ENCODE data around the gene CUX1. TPM values are rescaled to one million over a fixed set of nuclear protein-coding genes. Genes with fewer than 3 reads are reported as not detected.

Gene CUX1
- total RNA-seq, 1 experiment from 2014 or later, result 39.6 TPM

- intact Hi-C loops (cut with micrococcal nuclease), result no loop called here
- no peaks in the 10 kb centered on the region for H3K79me2 ChIP-seq (ENCODE audit: low read length)
- no peak overlapping the region for H3K27ac ChIP-seq (ENCODE audit: low read length)
- no peak overlapping the region for H3K9ac ChIP-seq (ENCODE audit: low read length)
- H3K9me3 ChIP-seq (ENCODE audit: low read length), result no peaks in the 10 kb centered on the region
- TF ChIP-seq EZH2 (IDR thresholded peaks at IDR 0.05; ENCODE audit: low read length, unreplicated experiment) (no peak), EZH2phosphoT487 (IDR thresholded peaks at IDR 0.05; ENCODE audit: borderline replicate concordance, low read length) (no peak), CTCF (conservative IDR thresholded peaks at IDR 0.05; ENCODE audit: low read depth, low read length) (no peak)
- BruUV-seq (replicated peaks), result no TSS peak
- ChIA-PET CTCF (no interaction called here), POLR2A (ENCODE audit: unreplicated experiment) (no interaction called here)
- H2AFZ ChIP-seq (ENCODE audit: low read length), result no peak overlapping the region
- no peaks in the 10 kb centered on the region for H3F3A ChIP-seq (ENCODE audit: low read length, unreplicated experiment)
- no peak overlapping the region for H3K4me3 ChIP-seq (ENCODE audit: low read length)
- no peaks in the 10 kb centered on the region for H3K36me3 ChIP-seq (ENCODE audit: low read depth, low read length)
- no peak overlapping the region for H3K4me2 ChIP-seq (ENCODE audit: low read length)
- no peaks in the 10 kb centered on the region for H4K20me1 ChIP-seq (ENCODE audit: low read length)
- ATAC-seq (no peak), DNase-seq (no peak)
- no peaks in the 10 kb centered on the region for H3K9me2 ChIP-seq (replicated peaks; ENCODE audit: low read length)
- no peaks in the 10 kb centered on the region for H3K27me3 ChIP-seq (ENCODE audit: low read length)
- H3K4me1 ChIP-seq (ENCODE audit: insufficient read depth, low read length), result no peaks in the 10 kb centered on the region
These were observed 451.2 kb downstream of the CUX1 start for GRCh38 chr7:102268635-102269034.

GRCh38 chr7:102270178-102270887, 452.9 kb downstream of the CUX1 start:
- intact Hi-C loops (cut with micrococcal nuclease), result loop anchor here (5.0 kb wide), 1 partner anchor 668 kb away; no protein-coding TSS in a partner anchor
- no peak for ATAC-seq
- no peak overlapping the region for H3K9ac ChIP-seq (ENCODE audit: low read length)
- H2AFZ ChIP-seq (ENCODE audit: low read length), result no peak overlapping the region
- no peaks in the 10 kb centered on the region for H3K27me3 ChIP-seq (ENCODE audit: low read length)
- no peaks in the 10 kb centered on the region for H4K20me1 ChIP-seq (ENCODE audit: low read length)
- H3K4me3 ChIP-seq (ENCODE audit: low read length), result no peak overlapping the region
- ChIA-PET CTCF (interaction anchor here (0.5 kb wide), 1 partner anchor 197 kb away, joined by 5 read pairs; no protein-coding TSS in a partner anchor), POLR2A (ENCODE audit: unreplicated experiment) (no interaction called here)
- no peaks in the 10 kb centered on the region for H3K79me2 ChIP-seq (ENCODE audit: low read length)
- no peak overlapping the region for H3K4me2 ChIP-seq (ENCODE audit: low read length)
- no peak for TF ChIP-seq CTCF (conservative IDR thresholded peaks at IDR 0.05; ENCODE audit: low read depth, low read length)
- TF ChIP-seq EZH2phosphoT487 (IDR thresholded peaks at IDR 0.05; ENCODE audit: borderline replicate concordance, low read length), result no peak
- no peak for TF ChIP-seq EZH2 (IDR thresholded peaks at IDR 0.05; ENCODE audit: low read length, unreplicated experiment)
- H3K36me3 ChIP-seq (ENCODE audit: low read depth, low read length), result no peaks in the 10 kb centered on the region
- H3K9me2 ChIP-seq (replicated peaks; ENCODE audit: low read length), result no peaks in the 10 kb centered on the region
- H3K27ac ChIP-seq (ENCODE audit: low read length), result no peak overlapping the region
- no TSS peak for BruUV-seq (replicated peaks)
- no peaks in the 10 kb centered on the region for H3F3A ChIP-seq (ENCODE audit: low read length, unreplicated experiment)
- DNase-seq, result no peak
- no peaks in the 10 kb centered on the region for H3K4me1 ChIP-seq (ENCODE audit: insufficient read depth, low read length)
- no peaks in the 10 kb centered on the region for H3K9me3 ChIP-seq (ENCODE audit: low read length)

- no peak overlapping the region for H2AFZ ChIP-seq (ENCODE audit: low read length)
- H3K9ac ChIP-seq (ENCODE audit: low read length), result no peak overlapping the region
- H3K9me3 ChIP-seq (ENCODE audit: low read length), result no peaks in the 10 kb centered on the region
- TF ChIP-seq EZH2phosphoT487 (IDR thresholded peaks at IDR 0.05; ENCODE audit: borderline replicate concordance, low read length) (no peak), CTCF (conservative IDR thresholded peaks at IDR 0.05; ENCODE audit: low read depth, low read length) (no peak), EZH2 (IDR thresholded peaks at IDR 0.05; ENCODE audit: low read length, unreplicated experiment) (no peak)
- H3K27ac ChIP-seq (ENCODE audit: low read length), result no peak overlapping the region
- no peaks in the 10 kb centered on the region for H4K20me1 ChIP-seq (ENCODE audit: low read length)
- BruUV-seq (replicated peaks), result no TSS peak
- intact Hi-C loops (cut with micrococcal nuclease), result loop anchor here (5.0 kb wide), 1 partner anchor 669 kb away; no protein-coding TSS in a partner anchor
- ATAC-seq (no peak), DNase-seq (no peak)
- CTCF ChIA-PET, result no interaction called here
- H3K79me2 ChIP-seq (ENCODE audit: low read length), result no peaks in the 10 kb centered on the region
- no peak overlapping the region for H3K4me2 ChIP-seq (ENCODE audit: low read length)
- no peaks in the 10 kb centered on the region for H3F3A ChIP-seq (ENCODE audit: low read length, unreplicated experiment)
- H3K27me3 ChIP-seq (ENCODE audit: low read length), result no peaks in the 10 kb centered on the region
- H3K9me2 ChIP-seq (replicated peaks; ENCODE audit: low read length), result no peaks in the 10 kb centered on the region
- H3K4me3 ChIP-seq (ENCODE audit: low read length), result no peak overlapping the region
- H3K4me1 ChIP-seq (ENCODE audit: insufficient read depth, low read length), result no peaks in the 10 kb centered on the region
- POLR2A ChIA-PET (ENCODE audit: unreplicated experiment), result no interaction called here
- no peaks in the 10 kb centered on the region for H3K36me3 ChIP-seq (ENCODE audit: low read depth, low read length)
These were observed 453.9 kb downstream of the CUX1 start for GRCh38 chr7:102271158-102271798.
